PFSK-1 (cell line): ENCODE data around the gene DHX29.

Experiments
- POLR2AphosphoS5 ChIP-seq: IDR thresholded peaks from 2 replicates; pipeline ENCODE4 v1.6.1; 2012; ENCODE audit warnings: low read depth, mild to moderate bottlenecking, control low read depth, low read length, moderate library complexity
- REST ChIP-seq, 2 experiments: IDR thresholded peaks; 2 replicates each; pipeline versions ENCODE4 v1.6.1 to v1.8.0; 2011 to 2012; ENCODE audit warnings: low read depth in 2 of 2, low read length in 2 of 2, control low read depth in 1 of 2, inconsistent platforms in 1 of 2, mild to moderate bottlenecking in 1 of 2, moderate library complexity in 1 of 2; ENCODE audit not compliant: insufficient read depth in 1 of 2
- TAF1 ChIP-seq: IDR thresholded peaks from 2 replicates; pipeline ENCODE4 v1.6.1; 2012; ENCODE audit warnings: low read length, control low read depth, borderline replicate concordance; ENCODE audit not compliant: insufficient read depth

- TF ChIP-seq POLR2AphosphoS5 (no peak), REST (IDR thresholded peaks at IDR 0.05; ENCODE audit: insufficient read depth in 1 of 2, low read depth in 2 of 2, low read length in 2 of 2) (no peak), TAF1 (no peak)
Observed at GRCh38 chr5:55300890-55301289, 6.6 kb downstream of the DHX29 start.
